ENCODE results near the gene LEFTY2. TPM values are rescaled to one million over a fixed set of nuclear protein-coding genes. Genes with fewer than 3 reads are reported as not detected.

LEFTY2 gene
- total RNA-seq, 2 experiments from 2014 or later = not detected

DNA sequence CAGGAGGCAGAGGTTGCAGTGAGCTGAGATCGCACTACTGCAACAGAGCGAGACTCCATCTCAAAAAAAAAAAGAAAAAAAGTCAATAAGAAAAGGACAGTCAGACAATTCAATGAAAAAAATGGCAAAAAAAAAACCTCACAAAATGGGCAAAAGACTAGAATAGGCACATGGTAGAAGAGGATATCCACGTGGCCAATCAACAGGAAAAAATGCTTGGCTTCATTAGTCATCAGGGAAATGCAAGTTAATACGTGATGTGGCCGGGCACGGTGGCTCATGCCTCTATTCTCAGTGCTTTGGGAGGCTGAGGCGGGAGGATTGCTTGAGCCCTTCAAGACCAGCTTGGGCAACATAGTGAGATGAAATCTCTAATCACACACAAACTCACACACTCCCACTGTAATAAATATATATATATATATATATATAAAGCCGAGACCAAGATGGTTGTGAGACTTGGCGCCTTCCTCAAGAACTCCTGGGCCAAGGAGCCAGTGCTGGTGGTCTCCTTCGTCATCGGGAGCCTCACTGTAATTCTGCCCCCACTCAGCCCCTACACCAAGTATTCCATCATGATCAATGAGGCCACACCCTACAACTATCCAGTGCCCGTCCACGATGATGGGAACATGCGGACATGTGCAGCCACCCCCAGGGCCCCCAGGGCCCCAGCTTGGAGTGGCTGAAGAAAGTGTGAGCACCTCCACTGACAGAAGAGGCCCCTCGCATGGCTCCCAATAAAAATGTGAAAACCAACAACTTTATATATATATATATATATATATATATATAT is 22.9 kb upstream of the LEFTY2 start:
- H3K4me3 Mint-ChIP-seq = no peak overlapping the region
- DNase-seq = no peak
- H3K27ac Mint-ChIP-seq = no peak overlapping the region
- H3K27me3 Mint-ChIP-seq = peaks cover 5% of the 10 kb centered on the region
- no peaks in the 10 kb centered on the region for H3K9me3 Mint-ChIP-seq
- H3K4me1 Mint-ChIP-seq = peaks cover 4% of the 10 kb centered on the region
- H3K36me3 Mint-ChIP-seq = no peaks in the 10 kb centered on the region

DNA sequence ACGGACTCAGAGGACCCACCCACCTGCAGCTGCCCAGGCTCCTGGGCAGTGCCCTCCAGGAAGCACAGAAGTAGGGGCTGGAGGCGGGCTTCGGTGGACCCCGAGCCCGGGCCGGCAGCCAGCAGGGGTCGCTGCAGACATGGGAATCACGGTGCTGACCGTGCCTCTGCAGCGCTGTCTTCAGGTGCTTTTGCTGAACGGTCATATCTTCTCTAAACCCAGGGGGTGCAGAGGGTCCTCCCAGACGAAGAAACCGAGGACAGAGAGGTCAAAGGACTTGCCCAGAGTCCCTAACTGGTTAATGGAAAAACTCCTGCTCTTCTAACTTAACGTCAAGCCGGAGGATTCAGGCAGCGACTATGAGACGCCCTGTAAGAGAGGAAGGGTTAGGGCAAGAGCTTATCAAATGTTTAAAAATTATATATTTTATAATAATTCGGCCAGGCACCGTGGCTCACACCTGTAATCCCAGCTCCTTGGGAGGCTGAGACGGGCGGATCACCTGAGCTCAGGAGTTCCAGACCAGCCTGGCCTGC is 21.5 kb upstream of the LEFTY2 start:
- peaks cover 4% of the 10 kb centered on the region for H3K4me1 Mint-ChIP-seq
- H3K27me3 Mint-ChIP-seq = peaks cover 5% of the 10 kb centered on the region
- no peaks in the 10 kb centered on the region for H3K36me3 Mint-ChIP-seq
- H3K27ac Mint-ChIP-seq = no peak overlapping the region
- no peaks in the 10 kb centered on the region for H3K9me3 Mint-ChIP-seq
- peak; percentile 69 for DNase-seq
- H3K4me3 Mint-ChIP-seq = no peak overlapping the region

DNA sequence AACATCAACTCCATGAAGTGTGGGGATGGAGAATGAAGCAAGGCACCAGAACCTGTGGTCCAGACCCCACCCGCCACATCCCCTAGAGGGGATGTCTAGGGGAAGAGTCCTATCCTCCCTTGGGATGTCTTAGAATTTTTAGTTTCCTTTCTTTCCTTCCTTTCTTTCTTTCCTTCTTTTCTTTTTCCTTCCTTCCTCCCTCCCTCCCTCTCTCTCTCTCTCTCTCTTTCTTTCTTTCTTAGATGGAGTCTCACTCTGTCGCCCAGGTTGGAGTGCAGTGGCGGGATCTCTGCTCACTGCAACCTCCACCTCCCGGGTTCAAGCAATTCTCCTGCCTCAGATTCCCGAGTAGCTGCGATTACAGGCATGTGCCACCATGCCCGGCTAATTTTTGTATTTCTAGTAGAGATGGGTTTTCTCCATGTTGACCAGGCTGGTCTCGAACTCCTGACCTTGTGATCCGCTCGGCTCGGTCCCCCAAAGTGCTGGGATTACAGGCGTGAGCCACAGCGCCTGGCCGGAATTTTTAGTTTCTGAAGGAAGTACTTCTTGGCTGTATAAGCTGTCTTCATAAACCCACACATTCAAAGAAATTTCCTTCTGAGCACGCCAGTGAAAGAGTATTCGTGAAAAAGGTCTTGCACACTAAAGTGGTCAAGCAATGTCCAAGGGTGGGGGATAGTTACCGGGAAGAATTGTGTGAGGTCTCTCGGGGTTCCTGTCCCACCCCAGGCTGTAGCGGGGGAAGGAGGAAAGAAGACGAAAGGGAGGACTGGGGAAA is 20.8 kb upstream of the LEFTY2 start:
- DNase-seq = no peak
- Mint-ChIP-seq H3K4me1 (peaks cover 6% of the 10 kb centered on the region), H3K27ac (no peak overlapping the region), H3K36me3 (no peaks in the 10 kb centered on the region), H3K27me3 (peaks cover 5% of the 10 kb centered on the region), H3K9me3 (no peaks in the 10 kb centered on the region), H3K4me3 (no peak overlapping the region)

DNA sequence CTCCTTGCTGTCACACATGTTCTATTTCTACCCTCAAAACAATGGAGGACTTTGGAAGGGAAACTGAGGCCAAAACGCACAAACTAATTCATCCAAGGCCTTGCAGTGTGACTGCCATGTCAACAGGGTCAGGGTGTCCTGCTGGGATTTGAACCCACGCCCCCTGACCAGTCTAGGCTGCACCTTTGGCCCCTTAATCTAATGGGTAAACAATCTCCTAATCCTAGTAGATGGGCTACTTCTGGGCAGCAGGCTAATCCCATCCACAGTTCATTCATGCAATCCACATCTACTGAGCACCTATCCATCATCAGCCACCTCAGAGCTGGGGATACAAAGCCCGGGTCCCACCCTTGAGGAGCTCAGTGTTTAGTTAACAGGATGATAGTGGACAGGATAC is 17.0 kb upstream of the LEFTY2 start:
- Mint-ChIP-seq H3K9me3 (no peaks in the 10 kb centered on the region), H3K4me3 (no peak overlapping the region), H3K27me3 (peaks cover 5% of the 10 kb centered on the region), H3K27ac (no peak overlapping the region), H3K36me3 (no peaks in the 10 kb centered on the region), H3K4me1 (peaks cover 6% of the 10 kb centered on the region)
- no peak for DNase-seq

GRCh38 chr1:225954753-225955152 is 13.7 kb upstream of the LEFTY2 start:
- no peak overlapping the region for H3K4me3 Mint-ChIP-seq
- no peak for DNase-seq
- peaks cover 6% of the 10 kb centered on the region for H3K4me1 Mint-ChIP-seq
- no peaks in the 10 kb centered on the region for H3K27me3 Mint-ChIP-seq
- no peak overlapping the region for H3K27ac Mint-ChIP-seq
- no peaks in the 10 kb centered on the region for H3K36me3 Mint-ChIP-seq
- no peaks in the 10 kb centered on the region for H3K9me3 Mint-ChIP-seq

GRCh38 chr1:225953315-225953714 is 12.3 kb upstream of the LEFTY2 start:
- Mint-ChIP-seq H3K27ac (no peak overlapping the region), H3K9me3 (no peaks in the 10 kb centered on the region), H3K27me3 (no peaks in the 10 kb centered on the region)

DNA sequence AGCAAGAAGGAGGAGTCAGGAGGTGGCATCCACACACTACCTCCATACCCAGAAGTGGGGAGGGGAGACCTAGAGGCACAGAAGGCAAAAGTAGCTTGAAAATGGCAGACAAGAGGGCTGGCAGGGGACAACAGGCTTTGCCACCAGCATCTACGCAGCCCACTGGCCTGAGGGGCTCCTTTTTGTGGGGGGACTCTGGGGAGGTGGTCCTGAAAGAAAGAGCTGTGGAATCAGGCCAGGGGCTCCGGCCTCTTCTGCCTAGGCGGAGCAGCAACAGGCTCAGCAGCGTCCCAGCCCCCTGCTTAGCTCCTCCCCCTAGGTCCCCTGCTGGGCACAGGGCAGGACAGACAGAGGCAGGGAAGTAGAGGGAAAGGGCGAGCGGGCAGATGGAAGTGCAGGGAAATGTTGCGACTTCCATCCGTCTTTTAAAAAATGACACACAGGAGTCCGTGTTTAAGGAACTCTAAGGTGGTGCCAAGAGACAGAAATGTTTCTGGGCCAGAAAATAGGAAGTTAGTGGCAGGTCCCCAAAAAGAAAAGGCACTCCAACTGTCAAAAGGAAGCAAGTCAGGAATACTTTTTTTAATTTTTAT is 10.0 kb upstream of the LEFTY2 start:
- H3K4me3 Mint-ChIP-seq = no peak overlapping the region

More at GRCh38 chr1:225953315-225953714, 12.3 kb upstream of the LEFTY2 start:
- DNase-seq = no peak
- Mint-ChIP-seq H3K36me3 (no peaks in the 10 kb centered on the region), H3K4me3 (no peak overlapping the region), H3K4me1 (peaks cover 3% of the 10 kb centered on the region)

GRCh38 chr1:225949041-225949440 is 8.0 kb upstream of the LEFTY2 start:
- Mint-ChIP-seq H3K27me3 (no peaks in the 10 kb centered on the region), H3K4me1 (peaks cover 11% of the 10 kb centered on the region), H3K9me3 (no peaks in the 10 kb centered on the region), H3K36me3 (no peaks in the 10 kb centered on the region), H3K27ac (no peak overlapping the region), H3K4me3 (no peak overlapping the region)
- DNase-seq = no peak

More for the DNA sequence above, 10.0 kb upstream of the LEFTY2 start:
- no peaks in the 10 kb centered on the region for H3K4me1 Mint-ChIP-seq
- no peaks in the 10 kb centered on the region for H3K36me3 Mint-ChIP-seq
- H3K27me3 Mint-ChIP-seq = no peaks in the 10 kb centered on the region
- DNase-seq = no peak
- no peaks in the 10 kb centered on the region for H3K9me3 Mint-ChIP-seq
- no peak overlapping the region for H3K27ac Mint-ChIP-seq

GRCh38 chr1:225946803-225947202 is 5.8 kb upstream of the LEFTY2 start:
- Mint-ChIP-seq H3K27me3 (no peaks in the 10 kb centered on the region), H3K4me1 (peaks cover 11% of the 10 kb centered on the region), H3K36me3 (no peaks in the 10 kb centered on the region), H3K9me3 (no peaks in the 10 kb centered on the region), H3K27ac (no peak overlapping the region), H3K4me3 (no peak overlapping the region)
- no peak for DNase-seq

- H3K36me3 Mint-ChIP-seq = no peaks in the 10 kb centered on the region
- no peaks in the 10 kb centered on the region for H3K9me3 Mint-ChIP-seq
- no peak overlapping the region for H3K27ac Mint-ChIP-seq
- no peak overlapping the region for H3K4me3 Mint-ChIP-seq
- no peaks in the 10 kb centered on the region for H3K27me3 Mint-ChIP-seq
- peaks cover 11% of the 10 kb centered on the region for H3K4me1 Mint-ChIP-seq
- no peak for DNase-seq
These were observed 5.1 kb upstream of the LEFTY2 start for GRCh38 chr1:225946082-225946620.

GRCh38 chr1:225945564-225945963 is 4.5 kb upstream of the LEFTY2 start:
- no peaks in the 10 kb centered on the region for H3K9me3 Mint-ChIP-seq
- no peaks in the 10 kb centered on the region for H3K36me3 Mint-ChIP-seq
- DNase-seq = no peak
- no peak overlapping the region for H3K27ac Mint-ChIP-seq
- H3K27me3 Mint-ChIP-seq = no peaks in the 10 kb centered on the region
- H3K4me3 Mint-ChIP-seq = no peak overlapping the region
- H3K4me1 Mint-ChIP-seq = peaks cover 11% of the 10 kb centered on the region

- Mint-ChIP-seq H3K4me1 (peaks cover 11% of the 10 kb centered on the region), H3K27ac (no peak overlapping the region), H3K27me3 (no peaks in the 10 kb centered on the region), H3K36me3 (no peaks in the 10 kb centered on the region), H3K4me3 (no peak overlapping the region), H3K9me3 (no peaks in the 10 kb centered on the region)
- no peak for DNase-seq
These were observed 3.9 kb upstream of the LEFTY2 start for GRCh38 chr1:225944951-225945350.

DNA sequence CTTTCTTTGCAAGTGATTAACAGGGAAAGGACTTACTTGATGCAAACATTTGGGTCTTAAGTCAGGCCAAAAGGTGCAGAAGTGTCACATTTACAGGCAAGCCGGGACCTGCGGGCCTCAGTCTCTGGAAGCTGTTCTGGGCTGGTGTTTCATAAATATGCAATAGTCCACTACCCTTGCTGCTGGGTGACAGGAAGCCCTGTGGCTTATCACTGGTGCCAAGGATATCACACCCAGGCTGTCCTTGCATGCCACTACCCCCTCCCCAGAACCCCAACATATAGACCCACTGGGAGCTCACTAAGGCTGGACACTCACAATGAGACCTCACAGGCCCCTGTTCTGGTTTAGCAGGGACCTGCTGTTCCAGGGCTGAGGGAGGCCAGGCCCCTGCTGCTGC is 3.4 kb upstream of the LEFTY2 start:
- Mint-ChIP-seq H3K27ac (no peak overlapping the region), H3K4me3 (no peak overlapping the region)

GRCh38 chr1:225943582-225943981 is 2.6 kb upstream of the LEFTY2 start:
- Mint-ChIP-seq H3K4me1 (peaks cover 11% of the 10 kb centered on the region), H3K27ac (no peak overlapping the region), H3K36me3 (no peaks in the 10 kb centered on the region), H3K4me3 (no peak overlapping the region), H3K27me3 (no peaks in the 10 kb centered on the region), H3K9me3 (no peaks in the 10 kb centered on the region)
- no peak for DNase-seq

More for the DNA sequence above, 3.4 kb upstream of the LEFTY2 start:
- no peak for DNase-seq
- no peaks in the 10 kb centered on the region for H3K36me3 Mint-ChIP-seq
- H3K9me3 Mint-ChIP-seq = no peaks in the 10 kb centered on the region
- peaks cover 11% of the 10 kb centered on the region for H3K4me1 Mint-ChIP-seq
- no peaks in the 10 kb centered on the region for H3K27me3 Mint-ChIP-seq

DNA sequence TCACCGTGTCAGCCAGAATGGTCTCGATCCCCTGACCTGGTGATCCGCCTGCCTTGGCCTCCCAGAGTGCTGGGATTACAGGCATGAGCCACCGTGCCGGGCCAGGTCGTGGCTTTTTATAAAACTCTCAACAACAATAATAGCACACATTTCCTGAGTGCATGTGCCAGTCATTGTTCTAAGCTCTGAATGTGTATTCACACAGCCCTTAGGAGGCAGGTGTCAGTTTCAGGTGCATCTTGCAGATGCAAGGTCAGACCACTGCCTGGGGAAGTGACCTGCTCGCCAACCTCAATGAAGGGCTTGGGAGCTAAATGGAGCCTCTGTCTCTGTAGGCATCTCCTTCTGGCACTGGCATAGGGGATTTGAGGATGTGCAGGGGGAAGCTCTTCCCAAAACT is 1.6 kb upstream of the LEFTY2 start:
- no peaks in the 10 kb centered on the region for H3K9me3 Mint-ChIP-seq
- no peak overlapping the region for H3K4me3 Mint-ChIP-seq
- H3K36me3 Mint-ChIP-seq = no peaks in the 10 kb centered on the region
- H3K27me3 Mint-ChIP-seq = no peaks in the 10 kb centered on the region
- peaks cover 11% of the 10 kb centered on the region for H3K4me1 Mint-ChIP-seq
- H3K27ac Mint-ChIP-seq = no peak overlapping the region
- no peak for DNase-seq
